Measurements from ENCODE around the gene MRPL12.
A peak's percentile ranks its signal among the peaks of the same experiment; 100 is the strongest.

DNA sequence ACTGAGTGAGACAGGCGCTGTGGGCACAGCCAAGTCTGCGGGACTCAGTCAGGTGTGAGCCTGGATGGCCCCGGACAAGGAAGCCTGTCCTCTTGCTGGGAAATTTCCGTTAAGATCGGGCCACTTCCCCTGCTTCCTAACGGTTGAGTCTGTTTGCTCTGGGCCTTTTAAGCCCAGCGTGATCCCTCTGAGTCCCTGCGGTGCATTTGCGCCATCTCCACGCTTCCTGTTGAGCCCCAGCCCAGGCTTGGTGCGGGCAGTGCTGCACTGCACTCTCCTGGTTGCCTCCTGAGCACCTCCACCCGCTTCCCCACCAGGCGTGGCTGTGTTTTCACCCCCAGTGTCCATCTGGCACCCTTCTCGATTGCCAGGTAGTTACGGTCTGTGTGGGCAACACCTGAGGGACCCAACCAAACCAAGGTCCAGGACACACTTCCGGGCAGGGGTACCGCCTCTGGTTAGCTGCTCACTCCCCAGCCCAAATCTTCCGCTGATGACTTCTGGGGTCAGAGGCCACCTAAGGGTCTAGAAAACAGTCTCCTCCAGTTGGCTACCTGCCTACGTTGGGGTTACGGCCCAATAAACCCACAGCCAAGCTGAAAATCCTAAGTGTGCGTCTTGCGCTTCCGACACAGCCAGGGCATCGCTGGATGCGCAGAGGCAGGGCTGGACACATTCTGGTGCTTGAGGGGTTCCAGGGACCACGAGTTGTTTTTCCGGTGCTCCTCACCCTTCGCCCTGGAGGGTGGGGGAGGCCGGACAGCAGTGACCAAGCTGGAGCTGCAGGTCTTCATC, 7.5 kb downstream of the MRPL12 start:
- TF ChIP-seq, protein P1, sequence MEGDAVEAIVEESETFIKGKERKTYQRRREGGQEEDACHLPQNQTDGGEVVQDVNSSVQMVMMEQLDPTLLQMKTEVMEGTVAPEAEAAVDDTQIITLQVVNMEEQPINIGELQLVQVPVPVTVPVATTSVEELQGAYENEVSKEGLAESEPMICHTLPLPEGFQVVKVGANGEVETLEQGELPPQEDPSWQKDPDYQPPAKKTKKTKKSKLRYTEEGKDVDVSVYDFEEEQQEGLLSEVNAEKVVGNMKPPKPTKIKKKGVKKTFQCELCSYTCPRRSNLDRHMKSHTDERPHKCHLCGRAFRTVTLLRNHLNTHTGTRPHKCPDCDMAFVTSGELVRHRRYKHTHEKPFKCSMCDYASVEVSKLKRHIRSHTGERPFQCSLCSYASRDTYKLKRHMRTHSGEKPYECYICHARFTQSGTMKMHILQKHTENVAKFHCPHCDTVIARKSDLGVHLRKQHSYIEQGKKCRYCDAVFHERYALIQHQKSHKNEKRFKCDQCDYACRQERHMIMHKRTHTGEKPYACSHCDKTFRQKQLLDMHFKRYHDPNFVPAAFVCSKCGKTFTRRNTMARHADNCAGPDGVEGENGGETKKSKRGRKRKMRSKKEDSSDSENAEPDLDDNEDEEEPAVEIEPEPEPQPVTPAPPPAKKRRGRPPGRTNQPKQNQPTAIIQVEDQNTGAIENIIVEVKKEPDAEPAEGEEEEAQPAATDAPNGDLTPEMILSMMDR (IDR thresholded peaks at IDR 0.05 in 8 of 11, conservative IDR thresholded peaks at IDR 0.05 in 3 of 11): no peak
- peak; percentile 48 to 72 (median 60) for TF ChIP-seq POLR2AphosphoS5 (IDR thresholded peaks at IDR 0.05)
